ENCODE data around the gene URB1.
"Not testable (repeated sequence)": the region's sequence is repeated elsewhere in the genome, so short reads cannot be mapped to it uniquely, and the experiment has no call there.

The URB1 gene

DNA sequence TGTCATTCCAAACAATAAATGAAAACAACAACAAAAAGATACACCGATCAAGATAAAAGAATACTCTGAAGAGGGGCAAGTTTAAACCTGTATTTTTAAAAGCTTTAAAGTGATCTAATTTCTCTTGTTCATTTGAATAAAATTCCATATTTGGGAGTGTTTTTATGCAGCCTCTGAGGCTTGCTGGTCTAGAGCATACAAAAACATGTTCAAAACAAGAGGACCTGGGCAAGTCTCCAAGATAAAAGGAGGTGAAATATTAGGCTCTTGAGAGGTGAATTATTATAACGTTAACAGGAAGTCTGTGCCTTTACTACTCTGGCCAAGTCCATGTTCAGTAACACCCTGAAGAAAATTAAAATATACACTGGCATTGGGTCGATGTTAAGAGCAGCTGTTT, 20.1 kb downstream of the URB1 start:
- no peak for DNase-seq

- DNase-seq = no peak
These were observed 20.9 kb downstream of the URB1 start for GRCh38 chr21:32371913-32372314.

DNA sequence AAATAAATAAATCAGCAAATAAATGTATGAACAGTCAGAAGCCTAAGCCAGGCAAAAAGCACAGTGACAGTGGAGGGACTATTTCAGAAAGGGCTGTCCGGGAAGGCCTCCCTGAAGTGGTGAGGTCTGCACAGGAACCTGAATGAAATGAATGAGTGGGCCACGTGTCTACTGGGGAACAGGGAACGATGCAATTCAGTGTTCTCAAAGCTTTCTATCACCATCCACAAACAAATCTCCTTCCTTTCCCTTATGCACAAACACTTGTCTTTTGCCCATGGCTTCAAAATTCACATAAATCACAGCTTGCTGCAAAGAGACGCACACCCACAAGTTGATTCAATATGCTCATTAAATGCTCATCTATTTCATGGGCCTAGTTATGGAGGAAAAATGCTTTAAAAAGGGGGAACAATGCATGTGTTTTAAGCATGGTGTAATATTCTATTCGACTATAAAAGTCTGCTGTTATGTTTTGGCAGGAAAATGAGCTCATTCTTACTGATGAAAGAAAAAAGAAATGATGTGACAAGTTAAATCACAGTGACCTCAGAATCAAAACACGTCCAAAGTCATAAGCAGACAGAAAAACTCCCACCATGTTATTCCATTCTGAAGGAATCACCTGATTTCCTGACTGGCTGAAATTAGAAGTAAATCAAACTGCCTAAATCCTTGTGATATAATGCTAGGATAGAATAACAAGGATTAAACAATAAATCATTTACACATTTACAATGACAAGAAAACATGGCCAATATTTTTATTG, 21.6 kb downstream of the URB1 start:
- no peak for DNase-seq

DNA sequence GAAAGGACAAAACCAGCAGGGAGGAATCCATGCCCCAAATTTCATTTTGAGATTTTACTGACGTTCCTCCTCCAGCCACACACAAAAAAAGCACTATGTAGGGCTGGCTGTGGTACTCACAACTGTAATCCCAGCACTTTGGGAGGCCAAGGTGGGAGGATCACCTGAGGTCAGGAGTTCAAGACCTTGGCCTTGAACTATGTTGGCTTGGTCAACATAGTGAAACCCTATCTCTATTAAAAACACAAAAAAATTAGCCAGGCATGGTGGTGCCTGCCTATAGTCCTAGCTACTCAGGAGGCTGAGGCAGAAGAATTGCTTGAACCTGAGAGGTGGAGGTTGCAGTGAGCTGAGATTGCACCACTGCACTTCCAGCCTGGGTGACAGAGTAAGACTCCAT, 23.9 kb downstream of the URB1 start:
- not testable (repeated sequence) for DNase-seq

- DNase-seq = no peak
These were observed 24.4 kb downstream of the URB1 start for GRCh38 chr21:32368386-32368785.

DNA sequence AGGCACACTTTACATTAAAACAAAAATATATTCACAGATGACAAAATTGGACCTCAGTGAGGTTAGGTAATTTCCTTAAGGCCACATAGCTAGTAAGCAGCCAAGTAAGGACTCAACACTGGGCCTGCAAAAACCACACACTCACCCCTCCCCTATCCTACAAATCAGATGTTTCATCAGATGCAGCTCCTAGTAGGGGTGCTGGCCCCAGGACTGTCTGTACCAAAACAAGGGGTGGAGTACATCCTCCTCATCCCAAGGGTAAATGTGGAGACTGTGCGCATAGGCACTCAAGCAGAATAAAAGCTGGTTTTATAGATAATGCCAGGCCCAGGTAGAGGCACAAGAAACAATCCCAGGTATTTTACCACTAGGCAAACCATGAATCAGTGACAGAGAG, 25.7 kb downstream of the URB1 start:
- no peak for DNase-seq

GRCh38 chr21:32366191-32366590, 26.6 kb downstream of the URB1 start:
- DNase-seq = no peak

GRCh38 chr21:32364796-32365195, 28.0 kb downstream of the URB1 start:
- no peak for DNase-seq

- DNase-seq = no peak
These were observed 28.4 kb downstream of the URB1 start for GRCh38 chr21:32364387-32364786.

DNA sequence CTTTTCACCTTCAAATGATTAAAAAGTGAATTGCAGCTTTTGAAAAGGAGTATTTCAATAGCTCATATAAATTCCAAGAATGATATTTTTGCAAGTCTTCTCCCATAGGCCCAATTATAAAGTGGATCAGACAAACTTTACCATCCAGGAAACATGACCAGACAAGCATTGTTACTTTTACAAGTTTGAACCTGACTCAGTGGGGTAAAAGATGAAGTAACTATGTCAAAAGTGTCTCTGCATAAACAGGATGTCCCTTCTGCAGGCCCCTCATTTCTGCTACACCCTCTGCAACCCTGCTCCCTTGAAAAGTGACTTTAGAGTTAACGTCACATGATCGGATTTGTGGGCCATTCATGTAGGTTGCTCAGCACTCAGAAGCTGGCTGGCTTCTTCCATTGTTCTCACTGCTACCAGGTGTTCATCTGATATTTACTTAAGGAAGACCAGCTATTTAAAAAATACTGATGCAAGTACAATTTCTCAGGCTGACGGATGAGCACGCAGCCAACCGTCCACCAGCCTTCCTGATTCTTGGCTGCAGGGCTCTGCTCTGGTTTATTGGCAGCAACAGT, 32.3 kb downstream of the URB1 start:
- no peak for DNase-seq

GRCh38 chr21:32359719-32360260, 33.0 kb downstream of the URB1 start:
- DNase-seq = peak; percentile 4

DNA sequence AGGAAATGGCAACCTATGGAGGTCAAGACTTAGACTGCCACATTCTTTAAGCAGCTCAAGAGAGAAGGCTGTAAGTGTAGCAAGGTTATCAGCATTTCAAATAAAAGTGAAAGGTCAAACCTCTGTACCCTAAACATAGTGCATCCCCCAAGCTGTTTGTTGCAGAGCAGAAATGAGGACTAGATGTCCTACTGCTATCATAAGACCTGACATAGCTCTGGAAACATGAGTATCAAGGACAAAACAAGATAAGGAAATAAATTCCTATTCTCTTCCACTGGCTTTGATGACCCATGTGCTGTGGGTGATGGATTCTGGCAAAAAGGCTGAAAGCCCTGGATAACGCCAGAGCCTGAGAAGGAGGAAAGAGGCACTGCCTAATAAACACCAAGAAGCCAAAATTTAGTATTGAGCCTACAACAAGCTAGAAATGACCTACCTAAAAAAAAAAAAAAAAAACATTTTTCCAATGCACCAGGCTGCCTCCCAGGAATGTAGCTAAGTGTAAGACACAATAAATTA, 35.9 kb downstream of the URB1 start:
- no peak for DNase-seq

DNA sequence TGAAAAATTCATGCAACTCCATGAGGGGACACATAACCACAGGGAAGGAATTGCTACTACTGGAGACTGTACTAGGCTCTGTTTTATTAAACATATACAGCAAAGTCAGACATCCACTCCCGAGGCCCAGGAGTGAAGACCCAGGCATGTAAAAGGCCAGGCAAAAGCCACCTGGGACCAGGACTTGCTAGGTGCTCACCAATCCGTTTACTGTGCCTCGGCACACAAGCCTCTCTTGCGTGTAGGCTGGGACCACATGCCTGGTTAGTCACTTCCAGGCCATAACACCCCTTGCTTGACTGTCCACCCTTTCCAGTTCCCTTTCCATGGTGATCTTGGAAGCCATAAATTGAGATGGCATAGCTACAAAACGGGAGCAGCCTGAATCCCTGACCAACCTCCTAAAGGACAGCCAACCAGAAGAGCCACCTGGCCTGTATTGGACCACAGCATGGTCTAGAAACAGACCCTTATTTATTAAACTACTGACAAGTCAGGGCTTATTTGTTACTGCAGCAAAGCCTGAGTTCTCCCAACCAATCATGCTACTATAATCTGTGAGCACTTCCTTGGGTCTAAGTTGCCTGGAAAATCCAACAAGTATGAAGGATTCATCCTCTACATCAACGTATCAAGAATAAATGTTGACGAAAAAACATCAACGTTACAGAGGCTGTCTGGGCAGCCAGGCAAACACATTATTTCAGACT, 39.7 kb downstream of the URB1 start:
- no peak for DNase-seq

DNA sequence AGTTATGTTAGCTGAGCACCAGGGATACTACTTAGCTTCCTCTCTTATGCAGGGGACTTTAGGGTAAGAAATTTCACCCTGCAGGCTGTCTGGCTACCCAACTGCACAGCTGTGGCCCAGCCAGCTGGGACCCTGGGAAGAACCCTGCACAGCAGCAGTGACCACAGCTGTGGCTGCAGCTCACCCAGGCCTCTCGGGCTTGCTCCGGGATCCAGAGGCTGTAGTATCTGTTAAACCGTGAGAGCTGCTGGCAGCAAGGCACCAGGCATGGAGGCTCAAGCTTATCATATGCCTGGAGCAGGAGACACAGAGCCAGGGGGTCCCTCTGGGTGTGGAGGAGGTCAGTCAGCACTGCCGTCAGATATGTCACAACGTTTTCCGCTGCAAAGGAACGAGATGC, 40.3 kb downstream of the URB1 start:
- DNase-seq = no peak

- DNase-seq = no peak
These were observed 41.4 kb downstream of the URB1 start for GRCh38 chr21:32351428-32351827.

DNA sequence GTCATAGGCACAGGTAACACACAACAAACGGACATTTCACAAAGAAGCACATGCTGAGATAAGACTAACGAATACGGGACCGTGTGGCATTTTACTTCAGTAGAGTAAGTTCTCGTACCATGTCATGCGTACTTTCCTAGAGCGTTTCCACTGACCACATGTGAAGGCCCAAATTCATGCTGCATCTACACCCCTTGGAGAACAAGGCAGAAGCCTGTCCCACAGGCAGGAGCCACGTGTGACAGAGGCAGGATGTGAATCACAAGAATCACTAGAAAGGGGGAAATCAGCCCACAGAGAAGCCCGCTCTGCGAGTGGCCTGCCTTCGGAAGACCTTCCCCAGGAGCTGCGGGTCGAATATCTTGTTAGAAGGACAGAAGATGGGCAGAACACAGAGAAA, 41.8 kb downstream of the URB1 start:
- DNase-seq = no peak

- no peak for DNase-seq
These were observed 42.4 kb downstream of the URB1 start for GRCh38 chr21:32350211-32350980.

GRCh38 chr21:32349333-32349944, 43.4 kb downstream of the URB1 start:
- DNase-seq = no peak

DNA sequence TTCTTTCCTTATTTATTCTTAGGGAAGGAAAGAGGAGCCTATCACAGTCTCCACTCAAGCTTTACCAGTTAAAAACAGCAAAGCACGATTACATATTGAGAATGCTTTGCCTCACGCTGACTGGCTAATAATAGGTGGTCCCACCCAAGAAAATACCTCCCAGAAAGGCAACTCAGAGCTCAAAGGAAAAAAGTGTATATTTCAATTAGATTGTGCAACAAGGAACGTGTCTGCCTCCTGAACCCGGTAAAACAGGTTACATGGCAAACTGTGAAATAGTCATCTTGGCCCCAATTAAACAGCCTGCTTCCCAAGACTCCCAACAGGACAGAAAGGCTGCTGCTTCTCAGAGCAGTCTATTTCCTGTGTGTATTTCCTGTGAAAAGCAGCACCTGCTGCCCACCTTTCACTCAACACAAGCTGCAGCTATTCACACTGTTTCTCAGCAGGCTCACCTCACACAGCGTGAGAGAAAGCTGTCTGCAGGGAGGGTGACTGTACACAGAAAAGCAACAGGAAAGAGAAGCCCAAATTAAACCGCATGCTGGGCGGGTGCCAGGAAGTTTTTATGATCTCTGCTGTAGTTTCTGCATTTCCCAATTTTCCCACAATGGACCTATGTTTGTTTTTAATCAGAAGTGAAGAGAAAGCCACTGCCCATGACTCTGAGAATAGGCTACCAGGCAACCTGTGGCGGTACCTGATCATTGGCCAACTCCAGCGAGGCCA, 44.0 kb downstream of the URB1 start:
- DNase-seq = no peak

DNA sequence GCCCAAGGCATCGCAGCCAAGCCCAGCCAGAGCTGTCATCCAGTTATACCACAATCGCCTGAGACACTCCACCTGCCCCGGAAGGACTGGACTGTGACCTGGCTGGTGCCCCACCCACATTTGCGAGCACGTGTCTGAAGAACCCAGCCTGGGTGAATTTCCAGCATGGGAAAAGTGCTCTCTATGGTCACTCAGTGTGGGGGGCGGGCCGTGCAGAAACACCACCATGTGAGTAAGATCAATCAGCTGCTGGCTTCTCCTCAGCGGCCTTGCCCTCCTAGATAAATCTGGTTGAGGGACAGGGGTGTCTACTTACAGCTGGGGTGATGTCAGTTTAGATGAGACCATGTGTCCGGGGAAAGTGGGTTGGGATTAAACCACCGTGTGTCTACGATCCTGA, 44.8 kb downstream of the URB1 start:
- no peak for DNase-seq

DNA sequence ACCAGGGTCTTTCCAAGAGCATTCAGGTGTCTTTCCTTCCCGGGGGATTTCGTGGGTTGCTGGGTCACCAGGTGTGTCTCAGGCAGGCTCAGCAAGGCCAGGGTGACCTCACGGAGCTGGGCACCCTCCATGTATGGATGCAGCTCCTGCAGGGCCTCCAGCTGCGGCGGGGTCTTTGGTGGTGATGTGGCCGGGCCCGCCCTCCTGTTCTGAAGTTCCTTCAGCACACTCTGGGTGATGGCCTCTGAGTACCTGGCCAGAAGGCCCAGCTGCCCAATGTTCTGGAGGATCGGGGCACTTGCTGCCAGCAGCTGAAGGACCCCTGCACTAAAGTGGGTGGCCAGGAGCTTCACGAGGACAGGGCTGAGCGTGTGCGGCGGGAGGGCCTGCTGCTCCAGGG, 45.5 kb downstream of the URB1 start:
- DNase-seq = no peak

GRCh38 chr21:32346951-32347350, 45.9 kb downstream of the URB1 start:
- no peak for DNase-seq
